Calu3 (cell line): ENCODE measurements around the gene SMG7. TPM values are rescaled to one million over a fixed set of nuclear protein-coding genes. Genes with fewer than 3 reads are reported as not detected.

Experiments
- BruUV-seq: library from RNA; stranded (reverse); fragments of 400-500 nt; replicated peaks from 2 replicates; lab custom pipeline; 2021; lab: Mats Ljungman, UMichigan
- CTCF ChIA-PET: fragments of 300-600 bp; sonication (Branson Sonifier 250); formaldehyde crosslinking; loops from one replicate; lab custom pipeline; 2022; ENCODE audit warnings: antibody characterized with exemption; lab: Charles Lee
- DNase-seq: peaks from one replicate; pipeline ENCODE4 v3.0.0; 2022
- H3K27ac Mint-ChIP-seq: one replicate; pipeline ENCODE4 v1.8.0; 2022; ENCODE audit warnings: mixed read lengths; ENCODE audit not compliant: unreplicated experiment
- H3K27me3 Mint-ChIP-seq: one replicate; pipeline ENCODE4 v1.8.0; 2022; ENCODE audit warnings: mixed read lengths; ENCODE audit not compliant: unreplicated experiment
- H3K36me3 Mint-ChIP-seq: one replicate; pipeline ENCODE4 v1.8.0; 2022; ENCODE audit warnings: mild to moderate bottlenecking, moderate library complexity, mixed read lengths; ENCODE audit not compliant: insufficient read depth, unreplicated experiment
- H3K4me1 Mint-ChIP-seq: one replicate; pipeline ENCODE4 v1.8.0; 2022; ENCODE audit warnings: mild to moderate bottlenecking, low read depth, mixed read lengths; ENCODE audit not compliant: unreplicated experiment
- H3K4me3 Mint-ChIP-seq: one replicate; pipeline ENCODE4 v1.8.0; 2022; ENCODE audit warnings: mild to moderate bottlenecking, low read depth, moderate library complexity, mixed read lengths; ENCODE audit not compliant: unreplicated experiment
- H3K9me3 Mint-ChIP-seq: one replicate; pipeline ENCODE4 v1.8.0; 2022; ENCODE audit warnings: low read depth, mixed read lengths; ENCODE audit not compliant: unreplicated experiment
- CTCF ChIP-seq: fragments of 200-600 bp; IDR thresholded peaks from one replicate; pipeline ENCODE4 v1.8.0; 2022; ENCODE audit warnings: antibody characterized with exemption; ENCODE audit not compliant: unreplicated experiment
- intact Hi-C: fragments of 100-400 bp; cut with micrococcal nuclease; formaldehyde crosslinking; loops from one replicate; pipeline ENCODE4 v1.10.0; 2022; ENCODE audit not compliant: unreplicated experiment
- total RNA-seq: library from RNA; stranded (reverse); gene quantifications from 2 replicates; pipeline ENCODE4 v1.2.3, GENCODE V29; 2022

The SMG7 gene
- total RNA-seq, 1 experiment from 2014 or later = 96.3 TPM

GRCh38 chr1:183528577-183528976, 56.3 kb downstream of the SMG7 start:
- intact Hi-C loops = no loop called here
- CTCF ChIA-PET = interaction anchor here (0.6 kb wide), 1 partner anchor 44 kb away, joined by 5 read pairs; no protein-coding TSS in a partner anchor
- Mint-ChIP-seq H3K4me3 (no peak overlapping the region), H3K27me3 (no peaks in the 10 kb centered on the region), H3K36me3 (peaks cover 23% of the 10 kb centered on the region), H3K4me1 (no peaks in the 10 kb centered on the region), H3K27ac (no peak overlapping the region), H3K9me3 (no peaks in the 10 kb centered on the region)
- no TSS peak for BruUV-seq
- no peak for DNase-seq
- TF ChIP-seq CTCF = no peak

- Mint-ChIP-seq H3K27me3 (no peaks in the 10 kb centered on the region), H3K9me3 (no peaks in the 10 kb centered on the region), H3K4me1 (no peaks in the 10 kb centered on the region), H3K4me3 (no peak overlapping the region), H3K27ac (no peak overlapping the region), H3K36me3 (peaks cover 32% of the 10 kb centered on the region)
- CTCF ChIA-PET = no interaction called here
- no peak for TF ChIP-seq CTCF
- BruUV-seq = no TSS peak
- no peak for DNase-seq
- intact Hi-C loops = no loop called here
Measured at GRCh38 chr1:183533617-183534174, 61.4 kb downstream of the SMG7 start.

- CTCF ChIA-PET = no interaction called here
- no peak for DNase-seq
- Mint-ChIP-seq H3K27me3 (no peaks in the 10 kb centered on the region), H3K9me3 (no peaks in the 10 kb centered on the region), H3K36me3 (peaks cover 37% of the 10 kb centered on the region), H3K4me1 (no peaks in the 10 kb centered on the region), H3K4me3 (no peak overlapping the region), H3K27ac (no peak overlapping the region)
- intact Hi-C loops = no loop called here
- TF ChIP-seq CTCF = no peak
- no TSS peak for BruUV-seq
Measured at GRCh38 chr1:183537405-183537804, 65.1 kb downstream of the SMG7 start.

- peak; percentile 52 for DNase-seq
- no peaks in the 10 kb centered on the region for H3K27me3 Mint-ChIP-seq
- TF ChIP-seq CTCF = peak; percentile 64
- H3K9me3 Mint-ChIP-seq = no peaks in the 10 kb centered on the region
- CTCF ChIA-PET = no interaction called here
- no TSS peak for BruUV-seq
- no peak overlapping the region for H3K4me3 Mint-ChIP-seq
- intact Hi-C loops = loop anchor here (1.0 to 2.0 kb wide), 3 partner anchors 73 to 263 kb away; no protein-coding TSS in a partner anchor
- peaks cover 42% of the 10 kb centered on the region for H3K36me3 Mint-ChIP-seq
- H3K27ac Mint-ChIP-seq = peak overlapping the region; percentile 40
- H3K4me1 Mint-ChIP-seq = peaks cover 24% of the 10 kb centered on the region
Measured at GRCh38 chr1:183543619-183544204, 71.4 kb downstream of the SMG7 start.
